Keratinocyte (primary cell): ENCODE measurements around the gene POU6F1. TPM values are rescaled to one million over a fixed set of nuclear protein-coding genes. Genes with fewer than 3 reads are reported as not detected.

Experiments
- DNase-seq: peaks from one replicate; pipeline ENCODE4 v3.0.0-alpha.2; 2011; ENCODE audit warnings: low read depth, missing footprints, low spot score
- FAIRE-seq: peaks from 2 replicates; lab custom pipeline; 2011; peaks lifted over from hg19 to GRCh38; lab: Jason Lieb, UNC
- H2AFZ ChIP-seq: 2 replicates; pipeline ENCODE4 v1.6.0; 2012; ENCODE audit warnings: low read length, control low read depth, inconsistent platforms; ENCODE audit not compliant: control insufficient read depth
- H3K27ac ChIP-seq: 2 replicates; pipeline ENCODE4 v1.5.1; 2011; ENCODE audit warnings: low read length; ENCODE audit not compliant: control insufficient read depth, insufficient read depth
- H3K27me3 ChIP-seq: 3 replicates; pipeline ENCODE4 v1.6.0; 2011; ENCODE audit warnings: low read length; ENCODE audit not compliant: control insufficient read depth, insufficient read depth; ENCODE audit errors: extremely low read depth
- H3K36me3 ChIP-seq, 2 experiments: 2 replicates in 1 of 2; 3 replicates in 1 of 2; pipeline ENCODE4 v1.5.1; 2011; ENCODE audit warnings: low read length in 2 of 2, mild to moderate bottlenecking in 1 of 2; ENCODE audit not compliant: control insufficient read depth in 2 of 2, insufficient read depth in 2 of 2; ENCODE audit errors: extremely low read depth in 1 of 2
- H3K4me1 ChIP-seq: 3 replicates; pipeline ENCODE4 v1.5.1; 2011; ENCODE audit warnings: low read length; ENCODE audit not compliant: control insufficient read depth, insufficient read depth; ENCODE audit errors: extremely low read depth
- H3K4me2 ChIP-seq: 3 replicates; pipeline ENCODE4 v1.6.0; 2011; ENCODE audit warnings: low read depth, low read length; ENCODE audit not compliant: control insufficient read depth, insufficient read depth; ENCODE audit errors: extremely low read depth
- H3K4me3 ChIP-seq, 3 experiments: fragments of 200-600 bp in 1 of 3; sonication (generic) in 1 of 3; 2 replicates in 2 of 3; 3 replicates in 1 of 3; pipeline ENCODE4 v1.5.1; 2011 to 2016; ENCODE audit warnings: low read length in 3 of 3, mild to moderate bottlenecking in 3 of 3, control low read depth in 2 of 3, inconsistent platforms in 1 of 3, low read depth in 1 of 3, mixed read lengths in 1 of 3, mixed run types in 1 of 3, moderate library complexity in 1 of 3; ENCODE audit not compliant: control insufficient read depth in 2 of 3, insufficient read depth in 2 of 3; ENCODE audit errors: extremely low read depth in 1 of 3
- H3K79me2 ChIP-seq: 2 replicates; pipeline ENCODE4 v1.6.0; 2012; ENCODE audit warnings: low read length; ENCODE audit not compliant: control insufficient read depth, insufficient read depth
- H3K9ac ChIP-seq: 3 replicates; pipeline ENCODE4 v1.6.0; 2011; ENCODE audit warnings: low read length; ENCODE audit not compliant: control insufficient read depth, insufficient read depth; ENCODE audit errors: extremely low read depth
- H3K9me1 ChIP-seq: 3 replicates; pipeline ENCODE4 v1.6.0; 2011; ENCODE audit warnings: low read length; ENCODE audit not compliant: control insufficient read depth, insufficient read depth; ENCODE audit errors: extremely low read depth
- H3K9me3 ChIP-seq: 2 replicates; pipeline ENCODE4 v1.5.1; 2012; ENCODE audit warnings: low read depth, low read length; ENCODE audit not compliant: control insufficient read depth
- H4K20me1 ChIP-seq: 3 replicates; pipeline ENCODE4 v1.6.0; 2011; ENCODE audit warnings: low read length; ENCODE audit not compliant: control insufficient read depth, insufficient read depth; ENCODE audit errors: extremely low read depth
- CTCF ChIP-seq, 3 experiments: IDR thresholded peaks in 1 of 3; conservative IDR thresholded peaks in 1 of 3; optimal IDR thresholded peaks in 1 of 3; 2 replicates in 2 of 3; 3 replicates in 1 of 3; pipeline versions ENCODE3 to v1.5.1; 2011; ENCODE audit warnings: low read length in 3 of 3, mild to moderate bottlenecking in 3 of 3, moderate library complexity in 2 of 3, control low read depth in 1 of 3, inconsistent platforms in 1 of 3; ENCODE audit not compliant: insufficient read depth in 2 of 3; ENCODE audit errors: extremely low read depth in 1 of 3
- EZH2 ChIP-seq: IDR thresholded peaks from one replicate; pipeline ENCODE4 v1.6.1; 2012; ENCODE audit warnings: inconsistent platforms, mild to moderate bottlenecking, low read length, moderate library complexity
- dilution Hi-C: fragments of 300-500 bp; cut with MboI; formaldehyde crosslinking; loops from one replicate; pipeline ENCODE4 v1.7.0; 2020; ENCODE audit warnings: low sequenced_read_pairs; ENCODE audit not compliant: extremely low pct_ligation_motif_present
- polyA plus RNA-seq, 5 experiments: library from polyadenylated mRNA; depleted of rRNA in 3 of 5; stranded (reverse) in 3 of 5; stranded (forward) in 1 of 5; unstranded in 1 of 5; fragments of >200 nt; gene quantifications; 1 replicate in 1 of 5; 2 replicates in 3 of 5; 3 replicates in 1 of 5; pipeline versions ENCODE4 v1.2.1 to v1.2.3, GENCODE V29; 2011 to 2012; ENCODE audit warnings: missing spikeins in 2 of 5, low read depth in 1 of 5, low replicate concordance in 1 of 5

POU6F1 gene
- polyA plus RNA-seq, 1 donor (not counting 4 experiments of a cell fraction or from before 2014, with no cell fraction given), result 0.42 TPM

DNA sequence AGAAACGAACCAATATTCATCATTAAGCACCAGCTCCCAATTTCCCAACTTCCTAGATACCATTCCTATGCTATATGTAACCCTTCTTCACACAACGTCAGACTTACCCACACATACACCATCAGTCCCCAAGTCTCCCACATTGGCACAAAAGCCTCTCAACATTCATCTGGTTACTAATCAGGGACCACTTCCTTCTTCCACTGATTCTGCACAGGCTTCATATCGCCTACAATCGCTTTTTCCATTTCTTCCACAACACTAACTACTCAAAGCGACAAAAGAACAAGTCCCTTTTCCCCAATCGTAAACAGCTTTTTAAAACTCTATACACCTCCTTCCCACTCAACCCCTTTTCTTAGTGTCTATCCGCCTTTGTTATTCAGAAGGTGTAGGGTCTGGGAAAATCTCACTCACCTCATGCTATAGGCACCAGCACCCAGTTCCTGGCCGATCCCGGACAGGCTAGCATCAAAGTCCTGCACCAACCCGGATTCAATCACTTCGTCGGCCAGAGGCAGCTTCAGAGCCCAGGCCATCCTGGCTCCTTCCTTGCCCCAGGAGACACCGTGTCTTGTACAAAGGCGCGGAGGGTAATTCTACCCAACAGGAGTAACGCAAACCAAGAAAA, 45.9 kb downstream of the POU6F1 start:
- H3K27me3 ChIP-seq, result no peaks in the 10 kb centered on the region
- H2AFZ ChIP-seq, result peak overlapping the region; percentile 99
- peak overlapping the region; percentile 98 for H3K27ac ChIP-seq
- peaks cover 57% of the 10 kb centered on the region for H3K79me2 ChIP-seq
- DNase-seq (no peak), FAIRE-seq (no peak)
- H3K4me1 ChIP-seq, result peaks cover 9% of the 10 kb centered on the region
- H3K4me3 ChIP-seq, result peak overlapping the region; percentile 65 to 92 (median 88)
- TF ChIP-seq CTCF (optimal IDR thresholded peaks at IDR 0.05 in 1 of 3, IDR thresholded peaks at IDR 0.05 in 1 of 3, conservative IDR thresholded peaks at IDR 0.05 in 1 of 3; ENCODE audit: extremely low read depth in 1 of 3, insufficient read depth in 2 of 3, low read length in 3 of 3), result no peak
- TF ChIP-seq EZH2, result no peak
- H3K4me2 ChIP-seq, result peak overlapping the region; percentile 89
- no peaks in the 10 kb centered on the region for H3K9me3 ChIP-seq
- H3K36me3 ChIP-seq, result peaks cover 0 to 2% of the 10 kb centered on the region in 2 experiments
- peak overlapping the region; percentile 98 for H3K9ac ChIP-seq
- no peaks in the 10 kb centered on the region for H3K9me1 ChIP-seq
- H4K20me1 ChIP-seq, result no peaks in the 10 kb centered on the region
- dilution Hi-C loops, result no loop called here

GRCh38 chr12:51163795-51164194, 54.1 kb downstream of the POU6F1 start:
- no peak overlapping the region for H2AFZ ChIP-seq
- DNase-seq (no peak), FAIRE-seq (no peak)
- no peak overlapping the region for H3K9ac ChIP-seq
- H3K79me2 ChIP-seq, result peaks cover 74% of the 10 kb centered on the region
- no peak overlapping the region for H3K4me3 ChIP-seq
- H3K9me1 ChIP-seq, result no peaks in the 10 kb centered on the region
- dilution Hi-C loops, result no loop called here
- no peaks in the 10 kb centered on the region for H3K27me3 ChIP-seq
- no peaks in the 10 kb centered on the region for H3K9me3 ChIP-seq
- TF ChIP-seq EZH2 (no peak), CTCF (optimal IDR thresholded peaks at IDR 0.05 in 1 of 3, IDR thresholded peaks at IDR 0.05 in 1 of 3, conservative IDR thresholded peaks at IDR 0.05 in 1 of 3; ENCODE audit: extremely low read depth in 1 of 3, insufficient read depth in 2 of 3, low read length in 3 of 3) (no peak)
- no peaks in the 10 kb centered on the region for H3K4me1 ChIP-seq
- no peak overlapping the region for H3K27ac ChIP-seq
- peaks cover 0 to 2% of the 10 kb centered on the region in 2 experiments for H3K36me3 ChIP-seq
- H4K20me1 ChIP-seq, result no peaks in the 10 kb centered on the region
- H3K4me2 ChIP-seq, result no peak overlapping the region
